ENCODE data around the gene KCTD21.

DNA sequence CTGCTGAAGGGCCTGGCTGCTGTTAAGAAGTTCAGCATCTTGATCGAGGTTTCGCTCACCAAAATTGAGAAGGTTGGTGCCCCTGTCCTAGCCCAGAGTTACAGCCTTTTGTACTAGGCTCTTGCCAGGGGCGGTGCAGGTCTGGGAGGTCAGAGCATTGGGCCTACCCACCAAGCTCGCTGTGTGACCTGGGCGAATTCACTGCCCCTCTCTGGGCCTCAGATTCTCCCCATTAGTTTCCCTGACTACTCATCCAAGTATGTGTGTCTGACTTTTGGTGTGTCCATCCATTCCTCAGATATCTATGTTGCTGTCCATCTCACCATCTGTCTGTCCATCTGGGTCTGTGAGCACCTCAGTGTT lies 11.2 kb upstream of the KCTD21 start:
- TF ChIP-seq RAD21 (IDR thresholded peaks at IDR 0.05; ENCODE audit: low read length) (no peak), POLR2A (IDR thresholded peaks at IDR 0.05; ENCODE audit: low read depth, low read length) (no peak), USF2 (IDR thresholded peaks at IDR 0.05; ENCODE audit: low read depth, low read length) (no peak), CEBPB (IDR thresholded peaks at IDR 0.05; ENCODE audit: low read depth, low read length) (no peak), RCOR1 (IDR thresholded peaks at IDR 0.05; ENCODE audit: insufficient replicate concordance, low read length) (no peak), BHLHE40 (IDR thresholded peaks at IDR 0.05; ENCODE audit: low read depth, low read length) (no peak)
- TF ChIP-seq, protein P1, sequence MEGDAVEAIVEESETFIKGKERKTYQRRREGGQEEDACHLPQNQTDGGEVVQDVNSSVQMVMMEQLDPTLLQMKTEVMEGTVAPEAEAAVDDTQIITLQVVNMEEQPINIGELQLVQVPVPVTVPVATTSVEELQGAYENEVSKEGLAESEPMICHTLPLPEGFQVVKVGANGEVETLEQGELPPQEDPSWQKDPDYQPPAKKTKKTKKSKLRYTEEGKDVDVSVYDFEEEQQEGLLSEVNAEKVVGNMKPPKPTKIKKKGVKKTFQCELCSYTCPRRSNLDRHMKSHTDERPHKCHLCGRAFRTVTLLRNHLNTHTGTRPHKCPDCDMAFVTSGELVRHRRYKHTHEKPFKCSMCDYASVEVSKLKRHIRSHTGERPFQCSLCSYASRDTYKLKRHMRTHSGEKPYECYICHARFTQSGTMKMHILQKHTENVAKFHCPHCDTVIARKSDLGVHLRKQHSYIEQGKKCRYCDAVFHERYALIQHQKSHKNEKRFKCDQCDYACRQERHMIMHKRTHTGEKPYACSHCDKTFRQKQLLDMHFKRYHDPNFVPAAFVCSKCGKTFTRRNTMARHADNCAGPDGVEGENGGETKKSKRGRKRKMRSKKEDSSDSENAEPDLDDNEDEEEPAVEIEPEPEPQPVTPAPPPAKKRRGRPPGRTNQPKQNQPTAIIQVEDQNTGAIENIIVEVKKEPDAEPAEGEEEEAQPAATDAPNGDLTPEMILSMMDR (conservative IDR thresholded peaks at IDR 0.05; ENCODE audit: low read depth, low read length), result no peak
